Measurements from ENCODE around the gene IL17RC. TPM values are rescaled to one million over a fixed set of nuclear protein-coding genes. Genes with fewer than 3 reads are reported as not detected.

Gene IL17RC
- 6.8 and 9.1 TPM in 2 replicates for total RNA-seq (2021)
- long read RNA-seq, partial matches to known transcripts, result 1 of 19 reads
- long read RNA-seq, other reads (novel, unspliced or antisense), result 12 of 19 reads

GRCh38 chr3:9916734-9917680 lies at the start of gene IL17RC:
IL17RC (plus strand) TSS chr3:9917098; CDS start chr3:9917316, 218 bp downstream.
- H2AK5ac ChIP-seq (ENCODE audit: insufficient read length, low read length), result no peak within 1 kb of the TSS
- no peak for TF ChIP-seq CTCF (conservative IDR thresholded peaks at IDR 0.05)
- no peak within 1 kb of the TSS for H2BK20ac ChIP-seq (ENCODE audit: low read depth, low read length, poor library complexity, severe bottlenecking)
- no peak within 1 kb of the TSS for H2BK5ac ChIP-seq (ENCODE audit: insufficient read length, low read length)
- H3K9ac ChIP-seq (ENCODE audit: extremely low read depth, insufficient read length, low read length), result peak within 1 kb of the TSS; percentile 17
- no peak within 1 kb of the TSS for H3K23ac ChIP-seq (ENCODE audit: insufficient read length, low read depth, low read length)
- WGBS (ENCODE audit: extremely low coverage, insufficient read length, low lambda C conversion rate), result no CpG with 5 or more reads among the region's 19 CpGs
- H2BK15ac ChIP-seq (ENCODE audit: low read depth, low read length), result no peak within 1 kb of the TSS
- no peak within 1 kb of the TSS for H4K8ac ChIP-seq (replicated peaks; ENCODE audit: insufficient read length, low read depth, low read length)
- H3K79me2 ChIP-seq (ENCODE audit: insufficient read depth, low read length), result no peaks in the 10 kb centered on the region
- H3K4me2 ChIP-seq (ENCODE audit: insufficient read depth, insufficient read length, low read length), result peak within 1 kb of the TSS; percentile 76
- Mint-ChIP-seq H3K4me1 (peaks cover 15 to 27% of the 10 kb centered on the region in 2 experiments), H3K27ac (peak within 1 kb of the TSS in 2 of 3 experiments; percentile 61 to 75; a peak in 2 of 7 replicates), H3K4me3 (peak within 1 kb of the TSS; percentile 70 to 80), H3K27me3 (ENCODE audit: low read depth) (peaks cover 17% of the 10 kb centered on the region), H3K9me3 (no peaks in the 10 kb centered on the region; a peak in 2 of 5 replicates), H3K36me3 (ENCODE audit: insufficient read depth in 1 of 3, low read depth in 3 of 3) (peaks cover 0 to 4% (median 0%) of the 10 kb centered on the region in 3 experiments; a peak in 1 of 7 replicates)
- DNase-seq, result peak; percentile 95
- H3K79me1 ChIP-seq (ENCODE audit: insufficient read depth, low read depth, low read length, poor library complexity, severe bottlenecking), result no peaks in the 10 kb centered on the region
- H3T11ph ChIP-seq (ENCODE audit: low read length), result no peak within 1 kb of the TSS
- peaks cover 15% of the 10 kb centered on the region for H3K23me2 ChIP-seq (ENCODE audit: insufficient read length, low read depth, low read length, poor library complexity, severe bottlenecking)
- H3K9me3 ChIP-seq (ENCODE audit: control insufficient read depth, low read depth, low read length), result no peaks in the 10 kb centered on the region
- no peak within 1 kb of the TSS for H3K4ac ChIP-seq (ENCODE audit: low read depth, low read length)
- no peaks in the 10 kb centered on the region for H4K20me1 ChIP-seq (ENCODE audit: control insufficient read depth, insufficient read depth, insufficient read length)
- no peak within 1 kb of the TSS for H2BK12ac ChIP-seq (ENCODE audit: insufficient read length, low read depth, low read length)
- peak within 1 kb of the TSS; percentile 32 for H3K18ac ChIP-seq (ENCODE audit: insufficient read length, low read depth, low read length)
- no peaks in the 10 kb centered on the region; the same call in 1 of the 2 replicates for H3K27me3 ChIP-seq (ENCODE audit: insufficient read depth, low read length)
- H3K14ac ChIP-seq (ENCODE audit: insufficient read depth, low read length), result peak within 1 kb of the TSS; percentile 43; the same call in 1 of the 2 replicates
- H4K5ac ChIP-seq (ENCODE audit: insufficient read length, low read depth, low read length), result no peak within 1 kb of the TSS
- no peak within 1 kb of the TSS for H2BK120ac ChIP-seq (ENCODE audit: low read depth, low read length, poor library complexity, severe bottlenecking)
- no peak within 1 kb of the TSS for H3K27ac ChIP-seq (ENCODE audit: insufficient read length, low read depth, low read length)
- H2AFZ ChIP-seq (ENCODE audit: low read length), result peak within 1 kb of the TSS; percentile 49
- H4K91ac ChIP-seq (ENCODE audit: insufficient read length, low read depth, low read length), result no peak within 1 kb of the TSS
- H3K56ac ChIP-seq (ENCODE audit: insufficient read length, low read depth, low read length), result no peak within 1 kb of the TSS
- peaks cover 4% of the 10 kb centered on the region; the same call in 1 of the 2 replicates for H3K4me1 ChIP-seq (ENCODE audit: insufficient read depth, low read length)

Data from H9 (cell line).